ENCODE measurements around the gene USP17L28. TPM values are rescaled to one million over a fixed set of nuclear protein-coding genes. Genes with fewer than 3 reads are reported as not detected.
"Not testable (repeated sequence)": the region's sequence is repeated elsewhere in the genome, so short reads cannot be mapped to it uniquely, and the experiment has no call there.

The USP17L28 gene, protein sequence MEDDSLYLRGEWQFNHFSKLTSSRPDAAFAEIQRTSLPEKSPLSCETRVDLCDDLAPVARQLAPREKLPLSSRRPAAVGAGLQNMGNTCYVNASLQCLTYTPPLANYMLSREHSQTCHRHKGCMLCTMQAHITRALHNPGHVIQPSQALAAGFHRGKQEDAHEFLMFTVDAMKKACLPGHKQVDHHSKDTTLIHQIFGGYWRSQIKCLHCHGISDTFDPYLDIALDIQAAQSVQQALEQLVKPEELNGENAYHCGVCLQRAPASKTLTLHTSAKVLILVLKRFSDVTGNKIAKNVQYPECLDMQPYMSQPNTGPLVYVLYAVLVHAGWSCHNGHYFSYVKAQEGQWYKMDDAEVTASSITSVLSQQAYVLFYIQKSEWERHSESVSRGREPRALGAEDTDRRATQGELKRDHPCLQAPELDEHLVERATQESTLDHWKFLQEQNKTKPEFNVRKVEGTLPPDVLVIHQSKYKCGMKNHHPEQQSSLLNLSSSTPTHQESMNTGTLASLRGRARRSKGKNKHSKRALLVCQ
- not detected in 2 replicates for total RNA-seq

DNA sequence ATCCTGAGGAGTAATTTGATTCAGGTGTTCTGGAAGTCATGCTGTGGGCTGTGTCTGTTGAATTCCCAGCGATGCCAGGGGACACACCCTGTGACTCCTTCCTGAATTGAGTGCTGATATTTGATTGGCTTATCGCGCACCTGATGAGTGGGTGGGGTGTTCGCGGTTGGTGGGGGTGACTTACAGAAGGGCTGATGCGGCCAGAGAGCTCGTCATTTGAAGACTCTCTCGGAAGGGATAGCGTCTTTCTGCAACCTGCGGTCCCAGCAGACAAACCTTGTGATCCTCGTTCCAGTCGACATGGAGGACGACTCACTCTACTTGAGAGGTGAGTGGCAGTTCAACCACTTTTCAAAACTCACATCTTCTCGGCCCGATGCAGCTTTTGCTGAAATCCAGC lies at the start of gene USP17L28:
TSS of gene USP17L28 (plus strand) at position 301 of the 400 bp plus-strand sequence. CDS start at position 301, 0 bp downstream.
- intact Hi-C loops (cut with micrococcal nuclease); H3K9me3 Mint-ChIP-seq; H3K27ac Mint-ChIP-seq; DNase-seq (ENCODE audit: low spot score); H3K4me3 Mint-ChIP-seq; H3K27me3 Mint-ChIP-seq (ENCODE audit: insufficient read depth); H3K4me1 Mint-ChIP-seq (ENCODE audit: low read depth); H3K36me3 Mint-ChIP-seq (ENCODE audit: low read depth): not testable (repeated sequence)

DNA sequence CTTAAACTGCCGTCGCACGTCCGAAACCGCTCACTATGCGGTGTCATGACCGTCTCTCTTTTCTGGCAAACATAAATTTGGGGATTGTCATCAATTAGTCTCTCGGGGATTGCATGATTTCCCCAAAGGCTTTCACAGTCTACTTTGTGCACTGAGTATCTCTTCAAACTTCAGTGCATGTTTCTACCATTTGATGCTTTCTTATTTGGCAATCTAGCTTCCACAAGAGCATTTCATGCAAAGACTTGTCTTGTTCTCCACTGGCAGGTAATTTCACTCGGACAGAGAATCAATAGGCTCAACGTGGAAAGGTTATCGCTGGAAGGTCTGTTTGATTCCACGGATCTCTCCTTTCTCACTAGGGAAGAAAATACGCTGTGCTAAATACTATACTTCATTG lies 24.5 kb upstream of the USP17L28 start:
- intact Hi-C loops (cut with micrococcal nuclease); H3K27me3 Mint-ChIP-seq (ENCODE audit: insufficient read depth); H3K27ac Mint-ChIP-seq; H3K4me3 Mint-ChIP-seq; H3K4me1 Mint-ChIP-seq (ENCODE audit: low read depth); H3K36me3 Mint-ChIP-seq (ENCODE audit: low read depth); H3K9me3 Mint-ChIP-seq; DNase-seq (ENCODE audit: low spot score): not testable (repeated sequence)

DNA sequence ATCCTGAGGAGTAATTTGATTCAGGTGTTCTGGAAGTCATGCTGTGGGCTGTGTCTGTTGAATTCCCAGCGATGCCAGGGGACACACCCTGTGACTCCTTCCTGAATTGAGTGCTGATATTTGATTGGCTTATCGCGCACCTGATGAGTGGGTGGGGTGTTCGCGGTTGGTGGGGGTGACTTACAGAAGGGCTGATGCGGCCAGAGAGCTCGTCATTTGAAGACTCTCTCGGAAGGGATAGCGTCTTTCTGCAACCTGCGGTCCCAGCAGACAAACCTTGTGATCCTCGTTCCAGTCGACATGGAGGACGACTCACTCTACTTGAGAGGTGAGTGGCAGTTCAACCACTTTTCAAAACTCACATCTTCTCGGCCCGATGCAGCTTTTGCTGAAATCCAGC lies 23.8 kb upstream of the USP17L28 start, which contains the start of gene USP17L24:
TSS of gene USP17L24 (plus strand) at position 301 of the 400 bp plus-strand sequence. CDS start at position 301, 0 bp downstream.
- H3K27ac Mint-ChIP-seq; intact Hi-C loops (cut with micrococcal nuclease); H3K4me3 Mint-ChIP-seq; H3K9me3 Mint-ChIP-seq; H3K36me3 Mint-ChIP-seq (ENCODE audit: low read depth); H3K27me3 Mint-ChIP-seq (ENCODE audit: insufficient read depth); DNase-seq (ENCODE audit: low spot score); H3K4me1 Mint-ChIP-seq (ENCODE audit: low read depth): not testable (repeated sequence)

DNA sequence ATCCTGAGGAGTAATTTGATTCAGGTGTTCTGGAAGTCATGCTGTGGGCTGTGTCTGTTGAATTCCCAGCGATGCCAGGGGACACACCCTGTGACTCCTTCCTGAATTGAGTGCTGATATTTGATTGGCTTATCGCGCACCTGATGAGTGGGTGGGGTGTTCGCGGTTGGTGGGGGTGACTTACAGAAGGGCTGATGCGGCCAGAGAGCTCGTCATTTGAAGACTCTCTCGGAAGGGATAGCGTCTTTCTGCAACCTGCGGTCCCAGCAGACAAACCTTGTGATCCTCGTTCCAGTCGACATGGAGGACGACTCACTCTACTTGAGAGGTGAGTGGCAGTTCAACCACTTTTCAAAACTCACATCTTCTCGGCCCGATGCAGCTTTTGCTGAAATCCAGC lies 19.1 kb upstream of the USP17L28 start, which contains the start of gene USP17L25:
TSS of gene USP17L25 (plus strand) at position 301 of the 400 bp plus-strand sequence. CDS start at position 301, 0 bp downstream.
- H3K4me1 Mint-ChIP-seq (ENCODE audit: low read depth); DNase-seq (ENCODE audit: low spot score); H3K4me3 Mint-ChIP-seq; H3K36me3 Mint-ChIP-seq (ENCODE audit: low read depth); H3K27me3 Mint-ChIP-seq (ENCODE audit: insufficient read depth); H3K9me3 Mint-ChIP-seq; intact Hi-C loops (cut with micrococcal nuclease); H3K27ac Mint-ChIP-seq: not testable (repeated sequence)

DNA sequence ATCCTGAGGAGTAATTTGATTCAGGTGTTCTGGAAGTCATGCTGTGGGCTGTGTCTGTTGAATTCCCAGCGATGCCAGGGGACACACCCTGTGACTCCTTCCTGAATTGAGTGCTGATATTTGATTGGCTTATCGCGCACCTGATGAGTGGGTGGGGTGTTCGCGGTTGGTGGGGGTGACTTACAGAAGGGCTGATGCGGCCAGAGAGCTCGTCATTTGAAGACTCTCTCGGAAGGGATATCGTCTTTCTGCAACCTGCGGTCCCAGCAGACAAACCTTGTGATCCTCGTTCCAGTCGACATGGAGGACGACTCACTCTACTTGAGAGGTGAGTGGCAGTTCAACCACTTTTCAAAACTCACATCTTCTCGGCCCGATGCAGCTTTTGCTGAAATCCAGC lies 14.3 kb upstream of the USP17L28 start, which contains the start of gene USP17L26:
TSS of gene USP17L26 (plus strand) at position 301 of the 400 bp plus-strand sequence. CDS start at position 301, 0 bp downstream.
- H3K4me3 Mint-ChIP-seq; H3K36me3 Mint-ChIP-seq (ENCODE audit: low read depth); H3K27ac Mint-ChIP-seq; H3K9me3 Mint-ChIP-seq; H3K4me1 Mint-ChIP-seq (ENCODE audit: low read depth); H3K27me3 Mint-ChIP-seq (ENCODE audit: insufficient read depth); DNase-seq (ENCODE audit: low spot score); intact Hi-C loops (cut with micrococcal nuclease): not testable (repeated sequence)

DNA sequence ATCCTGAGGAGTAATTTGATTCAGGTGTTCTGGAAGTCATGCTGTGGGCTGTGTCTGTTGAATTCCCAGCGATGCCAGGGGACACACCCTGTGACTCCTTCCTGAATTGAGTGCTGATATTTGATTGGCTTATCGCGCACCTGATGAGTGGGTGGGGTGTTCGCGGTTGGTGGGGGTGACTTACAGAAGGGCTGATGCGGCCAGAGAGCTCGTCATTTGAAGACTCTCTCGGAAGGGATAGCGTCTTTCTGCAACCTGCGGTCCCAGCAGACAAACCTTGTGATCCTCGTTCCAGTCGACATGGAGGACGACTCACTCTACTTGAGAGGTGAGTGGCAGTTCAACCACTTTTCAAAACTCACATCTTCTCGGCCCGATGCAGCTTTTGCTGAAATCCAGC lies 9.6 kb upstream of the USP17L28 start, which contains the start of gene USP17L5:
TSS of gene USP17L5 (plus strand) at position 301 of the 400 bp plus-strand sequence. CDS start at position 301, 0 bp downstream.
- H3K4me3 Mint-ChIP-seq; H3K4me1 Mint-ChIP-seq (ENCODE audit: low read depth); DNase-seq (ENCODE audit: low spot score); H3K27me3 Mint-ChIP-seq (ENCODE audit: insufficient read depth); H3K36me3 Mint-ChIP-seq (ENCODE audit: low read depth); H3K27ac Mint-ChIP-seq; intact Hi-C loops (cut with micrococcal nuclease); H3K9me3 Mint-ChIP-seq: not testable (repeated sequence)

DNA sequence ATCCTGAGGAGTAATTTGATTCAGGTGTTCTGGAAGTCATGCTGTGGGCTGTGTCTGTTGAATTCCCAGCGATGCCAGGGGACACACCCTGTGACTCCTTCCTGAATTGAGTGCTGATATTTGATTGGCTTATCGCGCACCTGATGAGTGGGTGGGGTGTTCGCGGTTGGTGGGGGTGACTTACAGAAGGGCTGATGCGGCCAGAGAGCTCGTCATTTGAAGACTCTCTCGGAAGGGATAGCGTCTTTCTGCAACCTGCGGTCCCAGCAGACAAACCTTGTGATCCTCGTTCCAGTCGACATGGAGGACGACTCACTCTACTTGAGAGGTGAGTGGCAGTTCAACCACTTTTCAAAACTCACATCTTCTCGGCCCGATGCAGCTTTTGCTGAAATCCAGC lies 4.8 kb upstream of the USP17L28 start, which contains the start of gene USP17L27:
TSS of gene USP17L27 (plus strand) at position 301 of the 400 bp plus-strand sequence. CDS start at position 301, 0 bp downstream.
- H3K4me3 Mint-ChIP-seq; H3K36me3 Mint-ChIP-seq (ENCODE audit: low read depth); H3K27me3 Mint-ChIP-seq (ENCODE audit: insufficient read depth); H3K4me1 Mint-ChIP-seq (ENCODE audit: low read depth); DNase-seq (ENCODE audit: low spot score); intact Hi-C loops (cut with micrococcal nuclease); H3K27ac Mint-ChIP-seq; H3K9me3 Mint-ChIP-seq: not testable (repeated sequence)

DNA sequence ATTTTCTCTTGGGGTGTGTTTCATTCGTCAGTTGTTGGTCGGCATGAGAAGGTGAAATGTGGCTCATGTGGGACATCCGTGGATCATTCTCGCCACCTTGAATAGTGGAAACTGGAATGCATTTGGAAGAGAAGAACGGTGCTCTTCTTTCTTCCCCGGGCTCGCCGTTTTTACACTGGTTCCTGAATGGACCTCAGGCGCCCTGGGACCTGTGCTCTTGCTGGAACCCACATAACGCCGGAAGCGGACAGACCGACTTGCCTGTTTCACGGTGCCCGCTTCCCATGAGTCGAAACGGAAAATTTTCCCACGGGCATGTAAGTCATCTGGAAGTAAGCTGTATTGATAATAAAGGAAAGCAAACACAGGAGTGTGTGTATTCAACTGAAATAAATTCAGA lies 2.2 kb downstream of the USP17L28 start:
- H3K36me3 Mint-ChIP-seq (ENCODE audit: low read depth); H3K4me3 Mint-ChIP-seq; H3K27me3 Mint-ChIP-seq (ENCODE audit: insufficient read depth); DNase-seq (ENCODE audit: low spot score); H3K9me3 Mint-ChIP-seq; H3K4me1 Mint-ChIP-seq (ENCODE audit: low read depth); intact Hi-C loops (cut with micrococcal nuclease); H3K27ac Mint-ChIP-seq: not testable (repeated sequence)

DNA sequence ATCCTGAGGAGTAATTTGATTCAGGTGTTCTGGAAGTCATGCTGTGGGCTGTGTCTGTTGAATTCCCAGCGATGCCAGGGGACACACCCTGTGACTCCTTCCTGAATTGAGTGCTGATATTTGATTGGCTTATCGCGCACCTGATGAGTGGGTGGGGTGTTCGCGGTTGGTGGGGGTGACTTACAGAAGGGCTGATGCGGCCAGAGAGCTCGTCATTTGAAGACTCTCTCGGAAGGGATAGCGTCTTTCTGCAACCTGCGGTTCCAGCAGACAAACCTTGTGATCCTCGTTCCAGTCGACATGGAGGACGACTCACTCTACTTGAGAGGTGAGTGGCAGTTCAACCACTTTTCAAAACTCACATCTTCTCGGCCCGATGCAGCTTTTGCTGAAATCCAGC lies 4.6 kb downstream of the USP17L28 start, which contains the start of gene USP17L29:
TSS of gene USP17L29 (plus strand) at position 301 of the 400 bp plus-strand sequence. CDS start at position 301, 0 bp downstream.
- H3K9me3 Mint-ChIP-seq; DNase-seq (ENCODE audit: low spot score); H3K4me1 Mint-ChIP-seq (ENCODE audit: low read depth); intact Hi-C loops (cut with micrococcal nuclease); H3K4me3 Mint-ChIP-seq; H3K27ac Mint-ChIP-seq; H3K36me3 Mint-ChIP-seq (ENCODE audit: low read depth); H3K27me3 Mint-ChIP-seq (ENCODE audit: insufficient read depth): not testable (repeated sequence)

DNA sequence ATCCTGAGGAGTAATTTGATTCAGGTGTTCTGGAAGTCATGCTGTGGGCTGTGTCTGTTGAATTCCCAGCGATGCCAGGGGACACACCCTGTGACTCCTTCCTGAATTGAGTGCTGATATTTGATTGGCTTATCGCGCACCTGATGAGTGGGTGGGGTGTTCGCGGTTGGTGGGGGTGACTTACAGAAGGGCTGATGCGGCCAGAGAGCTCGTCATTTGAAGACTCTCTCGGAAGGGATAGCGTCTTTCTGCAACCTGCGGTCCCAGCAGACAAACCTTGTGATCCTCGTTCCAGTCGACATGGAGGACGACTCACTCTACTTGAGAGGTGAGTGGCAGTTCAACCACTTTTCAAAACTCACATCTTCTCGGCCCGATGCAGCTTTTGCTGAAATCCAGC lies 14.1 kb downstream of the USP17L28 start, which contains the start of gene USP17L30:
TSS of gene USP17L30 (plus strand) at position 301 of the 400 bp plus-strand sequence. CDS start at position 301, 0 bp downstream.
- H3K4me3 Mint-ChIP-seq; H3K36me3 Mint-ChIP-seq (ENCODE audit: low read depth); H3K9me3 Mint-ChIP-seq; intact Hi-C loops (cut with micrococcal nuclease); H3K4me1 Mint-ChIP-seq (ENCODE audit: low read depth); H3K27ac Mint-ChIP-seq; H3K27me3 Mint-ChIP-seq (ENCODE audit: insufficient read depth); DNase-seq (ENCODE audit: low spot score): not testable (repeated sequence)

DNA sequence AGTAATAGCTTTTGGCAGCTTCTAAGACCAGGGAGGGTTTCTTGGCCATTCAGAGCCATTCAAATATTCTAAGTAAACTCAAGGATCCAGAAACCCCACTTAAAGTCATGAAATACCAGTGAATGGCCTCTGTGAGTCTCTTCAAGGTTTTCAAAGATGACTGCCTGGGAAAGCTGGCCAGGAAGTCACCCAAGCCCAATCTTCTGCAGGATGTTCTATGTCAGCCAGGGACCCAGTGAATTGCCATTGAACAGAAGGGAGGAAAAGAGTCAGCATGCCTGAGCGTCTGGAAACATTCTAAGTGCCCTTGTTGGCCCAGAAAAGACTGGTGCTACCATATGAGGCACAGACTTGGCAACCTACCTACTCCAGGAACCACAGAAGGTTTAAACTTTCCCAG lies 31.2 kb downstream of the USP17L28 start:
- H3K36me3 Mint-ChIP-seq (ENCODE audit: low read depth); intact Hi-C loops (cut with micrococcal nuclease); H3K4me3 Mint-ChIP-seq; H3K27me3 Mint-ChIP-seq (ENCODE audit: insufficient read depth); H3K9me3 Mint-ChIP-seq; DNase-seq (ENCODE audit: low spot score); H3K27ac Mint-ChIP-seq; H3K4me1 Mint-ChIP-seq (ENCODE audit: low read depth): not testable (repeated sequence)

DNA sequence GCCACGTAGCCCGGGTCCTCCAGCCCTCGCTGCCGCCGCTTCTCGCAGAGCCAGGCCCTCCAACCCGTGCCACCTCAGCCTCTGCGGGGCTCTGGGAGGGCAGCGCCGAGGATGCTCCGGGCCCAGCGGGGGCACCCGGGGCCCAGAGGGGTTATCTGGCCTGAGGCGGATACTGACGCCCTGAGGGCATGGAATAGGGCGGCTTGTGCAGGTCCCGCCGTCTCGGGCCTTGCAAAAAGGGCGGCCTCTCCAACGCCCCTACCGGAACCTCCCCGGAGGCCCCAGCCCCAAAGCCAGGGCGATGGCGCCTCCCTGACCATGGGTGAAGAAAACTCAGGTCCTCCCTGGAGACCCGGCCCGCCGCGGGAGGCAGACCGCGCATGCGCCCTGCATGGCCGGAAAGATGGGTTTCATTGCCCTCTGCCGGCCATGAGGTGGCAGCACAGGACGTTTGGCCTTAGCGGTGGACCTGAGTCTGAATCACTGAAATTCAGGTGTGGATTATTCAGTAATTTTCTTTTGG lies 32.4 kb downstream of the USP17L28 start:
- peak; percentile 53 for DNase-seq (ENCODE audit: low spot score)
- H3K4me1 Mint-ChIP-seq (ENCODE audit: low read depth); H3K27me3 Mint-ChIP-seq (ENCODE audit: insufficient read depth); H3K36me3 Mint-ChIP-seq (ENCODE audit: low read depth); H3K27ac Mint-ChIP-seq; intact Hi-C loops (cut with micrococcal nuclease); H3K9me3 Mint-ChIP-seq: not testable (repeated sequence)
- H3K4me3 Mint-ChIP-seq: peak overlapping the region; percentile 36

DNA sequence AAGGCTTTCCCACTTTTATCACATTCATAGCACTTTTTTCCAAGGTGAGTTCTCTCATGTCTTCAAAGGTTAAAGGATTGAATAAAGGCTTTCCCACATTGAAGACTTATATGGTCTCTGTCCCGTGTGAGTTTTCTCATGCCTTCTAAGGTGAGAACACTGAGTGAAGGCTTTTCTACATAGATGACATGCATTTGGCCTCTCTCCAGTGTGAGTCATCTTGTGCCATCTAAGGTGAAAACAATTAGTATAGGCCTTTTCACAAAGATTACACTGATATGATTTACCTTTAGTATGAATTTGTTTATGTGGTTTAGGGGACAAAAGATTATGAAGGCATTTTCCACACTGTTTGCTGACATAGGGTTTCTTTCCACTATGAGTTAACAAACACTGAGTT lies 35.4 kb downstream of the USP17L28 start:
- intact Hi-C loops (cut with micrococcal nuclease): no loop called here
- Mint-ChIP-seq H3K4me3 (no peak overlapping the region), H3K4me1 (ENCODE audit: low read depth) (no peaks in the 10 kb centered on the region), H3K27me3 (ENCODE audit: insufficient read depth) (peaks cover 3% of the 10 kb centered on the region), H3K36me3 (ENCODE audit: low read depth) (no peaks in the 10 kb centered on the region), H3K27ac (no peak overlapping the region), H3K9me3 (no peaks in the 10 kb centered on the region)
- no peak for DNase-seq (ENCODE audit: low spot score)

All from activated T-helper 1 cell treated with anti-CD3 and anti-CD28 coated beads, Interleukin-12 subunit alpha, Interleukin-12 subunit beta, Interleukin-2, Interleukin-4 antibody, amounts not matched to agents 30 ng/mL and 10 ng/mL and 1 ng/mL, durations not matched to agents 14 hours and 24 hours and 36 hours (primary cell).